22Rv1 (cell line): ENCODE data around the gene PAX6.

Source experiments
- CTCF ChIP-seq: fragments of 450-650 bp; IDR thresholded peaks from 2 replicates; pipeline ENCODE4 v1.5.1; 2017; ENCODE audit warnings: mild to moderate bottlenecking
- ZFX ChIP-seq: fragments of 450-650 bp; IDR thresholded peaks from 2 replicates; pipeline ENCODE4 v1.6.1; 2017; ENCODE audit warnings: antibody characterized with exemption, borderline replicate concordance

DNA sequence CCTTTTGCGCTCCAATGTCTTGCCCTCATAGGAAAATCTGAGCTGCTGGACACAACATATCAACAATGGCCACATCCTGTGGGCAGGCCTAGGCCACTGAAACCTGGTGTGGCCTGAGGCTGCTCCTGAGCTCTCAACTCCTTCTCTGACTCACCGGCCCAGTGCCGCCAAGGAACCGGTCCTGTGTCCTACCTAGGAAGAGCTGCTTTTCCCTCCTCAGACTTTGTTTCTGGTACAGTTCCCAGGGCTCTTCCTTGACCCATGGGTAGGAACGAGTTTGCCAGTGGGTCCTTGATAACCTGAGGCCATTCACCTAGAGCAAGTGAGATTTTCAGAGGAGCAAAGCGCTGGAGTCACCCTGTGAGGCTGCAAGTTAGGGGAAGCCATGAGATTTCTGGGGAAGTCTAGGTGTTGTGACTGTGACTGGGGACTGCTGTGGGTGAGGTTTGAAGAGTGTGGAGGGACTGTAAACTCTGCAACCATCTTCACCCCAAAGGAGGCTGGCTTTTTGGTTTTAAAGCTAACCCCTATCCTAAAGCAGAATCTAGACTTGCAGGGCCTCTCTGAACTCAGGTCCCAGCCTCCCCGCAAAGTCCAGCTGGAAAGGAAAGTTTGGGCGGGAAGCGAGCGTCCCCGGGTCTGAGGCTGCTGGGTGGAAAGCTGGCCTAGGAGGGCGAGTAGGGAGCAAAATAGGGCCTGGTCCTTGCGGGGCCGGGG lies 12.0 kb upstream of the PAX6 start:
- TF ChIP-seq CTCF (no peak), ZFX (no peak)
